ENCODE measurements around the gene LRRC45.

The LRRC45 gene

DNA sequence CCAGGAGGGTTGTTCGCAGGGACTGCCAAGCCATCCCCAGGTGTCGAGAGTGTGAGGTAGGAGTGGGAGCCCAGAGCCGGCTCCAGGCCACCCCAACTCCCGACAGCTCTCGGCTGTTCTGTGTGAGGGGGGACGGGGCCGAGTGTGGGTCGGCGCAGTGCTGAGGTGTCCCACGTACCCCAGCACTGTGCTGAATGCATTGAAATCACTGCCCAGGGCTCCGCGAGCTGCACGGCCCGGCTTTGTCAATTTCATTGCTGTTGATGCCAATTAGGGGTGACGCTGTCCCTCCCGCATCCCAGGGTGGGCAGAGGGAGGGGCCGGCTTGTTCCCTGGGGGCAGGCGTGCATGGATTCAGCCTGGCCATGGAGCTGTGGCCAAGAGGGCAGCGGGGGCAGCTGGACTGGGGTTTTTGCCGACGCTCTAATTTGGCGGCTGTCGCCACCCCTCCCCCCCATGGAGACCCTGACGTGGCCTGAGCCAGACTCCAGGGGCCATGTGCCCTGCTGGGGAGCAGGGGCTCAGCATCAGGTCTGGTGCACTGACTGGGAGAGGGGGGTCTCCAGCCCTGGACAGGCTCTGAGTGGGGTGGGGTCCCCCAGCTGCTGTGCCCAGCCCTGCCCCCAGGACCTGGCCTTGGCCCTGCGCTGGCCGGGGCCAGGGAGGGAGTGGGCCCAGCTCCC lies 14.7 kb upstream of the LRRC45 start:
- DNase-seq: no peak

DNA sequence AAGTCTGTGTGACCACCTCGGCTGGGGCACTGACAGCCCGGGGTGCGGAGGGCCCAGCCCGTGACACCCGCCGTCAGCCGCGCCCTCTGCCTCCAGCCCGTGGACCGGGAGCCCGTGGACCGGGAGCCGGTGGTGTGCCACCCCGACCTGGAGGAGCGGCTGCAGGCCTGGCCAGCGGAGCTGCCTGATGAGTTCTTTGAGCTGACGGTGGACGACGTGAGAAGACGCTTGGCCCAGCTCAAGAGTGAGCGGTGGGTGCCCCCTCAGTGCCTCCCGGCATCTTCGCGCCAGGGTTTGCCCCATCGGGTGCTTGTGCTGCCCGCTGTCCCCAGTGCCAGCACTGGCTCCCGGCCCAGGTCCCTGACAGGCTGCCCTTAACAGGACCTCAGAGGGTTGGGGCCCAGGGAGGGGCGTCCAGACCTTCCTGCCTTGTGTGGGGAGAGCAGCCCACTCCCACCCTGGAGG lies 14.1 kb upstream of the LRRC45 start:
- DNase-seq: no peak

DNA sequence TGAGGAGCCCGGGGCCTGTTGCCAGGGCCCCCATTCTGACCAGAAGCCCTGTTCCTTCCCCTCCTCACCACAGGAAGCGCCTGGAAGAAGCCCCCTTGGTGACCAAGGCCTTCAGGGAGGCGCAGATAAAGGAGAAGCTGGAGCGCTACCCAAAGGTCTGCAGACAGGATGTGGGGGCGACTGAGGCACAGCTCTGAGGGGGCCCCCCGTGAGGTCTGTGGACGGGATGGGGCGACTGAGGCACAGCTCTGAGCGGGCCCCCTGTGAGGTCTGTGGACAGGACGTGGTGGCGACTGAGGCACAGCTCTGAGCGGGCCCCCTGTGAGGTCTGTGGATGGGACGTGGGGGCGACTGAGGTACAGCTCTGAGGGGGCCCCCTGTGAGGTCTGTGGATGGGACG lies 13.7 kb upstream of the LRRC45 start:
- no peak for DNase-seq

DNA sequence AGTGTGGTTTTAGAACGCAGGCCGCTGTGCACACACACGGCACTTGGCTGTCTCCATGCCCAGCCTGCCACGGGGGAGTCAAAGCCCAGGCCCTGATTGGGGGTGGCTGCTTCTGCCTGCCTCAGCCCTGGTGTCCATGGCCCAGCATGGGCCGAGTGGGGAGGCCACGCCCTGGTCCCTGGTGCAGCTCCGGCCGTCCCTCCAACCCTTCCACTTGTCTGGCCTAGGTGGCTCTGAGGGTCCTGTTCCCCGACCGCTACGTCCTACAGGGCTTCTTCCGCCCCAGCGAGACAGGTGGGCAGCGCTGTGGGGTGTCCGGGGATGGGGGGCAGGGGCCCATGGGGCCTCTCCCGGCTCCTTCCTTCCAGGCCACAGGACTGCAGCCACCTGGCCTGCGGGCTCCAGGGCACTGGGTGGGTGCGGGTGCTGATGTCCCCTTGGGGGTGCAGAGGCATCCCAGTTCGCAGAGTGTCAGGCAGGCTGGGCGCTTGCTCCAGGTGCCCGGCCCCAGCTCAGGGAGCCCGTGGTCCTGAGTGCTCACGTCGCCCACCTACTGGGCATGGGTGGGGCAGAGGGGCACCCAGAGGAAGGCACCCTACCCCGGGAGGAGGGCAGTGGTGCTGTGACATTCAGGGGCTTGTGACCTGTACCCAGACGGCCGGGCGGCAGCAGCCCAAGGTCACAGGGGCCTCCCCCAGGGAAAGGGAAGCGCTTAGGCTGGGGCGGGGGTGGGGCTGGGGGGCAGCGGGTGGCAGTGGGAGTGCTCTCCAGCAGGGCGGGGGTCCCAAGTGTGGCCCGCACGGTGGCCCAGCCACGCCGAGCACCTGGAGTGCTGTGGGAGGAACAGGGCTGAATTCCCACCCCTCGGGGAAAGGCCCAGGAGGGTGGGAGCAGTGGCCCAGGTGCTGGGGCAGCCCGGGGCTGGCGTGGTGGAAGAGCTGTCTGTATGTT lies 12.3 kb upstream of the LRRC45 start:
- no peak for DNase-seq

DNA sequence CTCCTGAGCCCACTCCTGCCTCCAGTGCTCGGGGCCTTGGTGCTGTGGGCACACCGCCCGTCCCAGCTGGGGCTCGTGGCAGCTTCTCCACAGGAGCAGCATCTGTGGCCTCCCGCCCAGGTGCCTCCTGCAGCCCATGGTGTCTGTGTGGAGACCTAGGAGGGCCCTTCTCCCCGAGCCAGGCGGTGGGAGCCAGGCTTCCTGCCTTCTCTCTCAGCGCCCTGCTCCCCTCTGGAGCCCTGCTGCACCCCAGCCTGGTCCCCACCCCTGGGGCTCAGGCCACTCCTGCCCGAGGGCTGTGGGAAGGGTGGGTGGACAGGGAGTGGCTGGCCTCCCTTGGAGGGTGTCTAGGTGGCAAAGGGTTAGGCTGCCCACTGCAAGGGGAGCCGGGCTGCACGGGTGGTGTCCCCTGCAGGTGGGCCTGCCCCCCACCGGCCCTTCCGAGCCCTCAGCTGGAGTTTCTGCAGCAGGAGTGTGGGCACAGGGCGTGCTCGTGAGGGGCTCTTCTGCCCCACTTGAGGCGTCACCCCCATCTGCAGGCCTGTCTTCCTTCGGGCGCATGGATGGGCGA lies 11.4 kb upstream of the LRRC45 start:
- no peak for DNase-seq

DNA sequence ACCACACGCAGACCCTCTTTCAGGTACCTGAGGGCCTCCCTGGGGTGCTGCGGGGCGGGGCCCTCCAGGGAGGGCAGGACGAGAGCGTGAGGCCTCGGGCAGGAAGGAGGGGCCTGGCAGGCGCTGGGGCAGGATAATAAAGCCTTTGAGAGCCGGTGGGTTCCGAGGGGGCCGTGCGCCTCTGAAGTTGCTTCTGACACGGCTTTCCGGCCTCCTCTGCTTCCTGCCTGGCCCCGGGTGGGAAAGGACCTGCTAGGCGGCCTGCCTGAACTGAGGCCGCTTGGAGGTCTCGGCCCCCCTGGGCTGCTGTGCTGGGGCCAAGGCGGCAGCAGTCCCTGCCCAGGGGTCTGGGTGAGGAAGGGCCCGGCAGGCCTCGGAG lies 10.9 kb upstream of the LRRC45 start:
- DNase-seq: no peak

DNA sequence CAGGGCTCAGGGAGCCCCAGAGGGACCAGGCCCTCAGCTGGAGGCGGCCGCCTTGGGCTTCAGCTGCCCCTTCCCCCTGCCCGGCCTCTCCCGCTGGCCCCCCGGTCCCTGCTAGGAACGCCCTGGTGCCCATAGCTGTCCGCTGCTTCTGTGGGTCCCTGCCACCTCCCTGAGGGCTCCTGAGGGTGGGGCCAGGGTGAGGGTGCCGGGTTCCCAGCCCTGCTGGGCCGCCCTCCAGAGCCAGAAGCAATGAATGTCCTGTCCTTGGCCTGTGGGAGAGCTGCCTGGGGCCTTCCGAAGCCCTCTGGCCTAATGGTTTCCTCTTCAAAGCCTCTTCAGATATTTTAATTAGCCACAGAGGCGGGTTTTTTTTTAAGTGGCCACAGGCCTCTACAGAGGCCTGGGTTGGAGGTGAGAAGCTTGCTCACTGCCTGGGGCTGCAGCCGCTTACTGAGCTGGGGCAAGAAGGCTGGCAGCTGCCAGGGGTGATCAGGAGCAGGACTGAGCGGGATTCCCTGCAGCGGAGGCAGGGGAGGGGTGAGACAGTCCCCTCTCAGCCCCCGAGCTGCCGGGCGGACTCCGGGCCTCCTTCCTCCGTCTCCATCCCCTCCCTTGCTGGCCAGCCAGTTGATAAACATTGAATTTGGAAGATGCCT lies 10.3 kb upstream of the LRRC45 start:
- DNase-seq: peak; percentile 96

DNA sequence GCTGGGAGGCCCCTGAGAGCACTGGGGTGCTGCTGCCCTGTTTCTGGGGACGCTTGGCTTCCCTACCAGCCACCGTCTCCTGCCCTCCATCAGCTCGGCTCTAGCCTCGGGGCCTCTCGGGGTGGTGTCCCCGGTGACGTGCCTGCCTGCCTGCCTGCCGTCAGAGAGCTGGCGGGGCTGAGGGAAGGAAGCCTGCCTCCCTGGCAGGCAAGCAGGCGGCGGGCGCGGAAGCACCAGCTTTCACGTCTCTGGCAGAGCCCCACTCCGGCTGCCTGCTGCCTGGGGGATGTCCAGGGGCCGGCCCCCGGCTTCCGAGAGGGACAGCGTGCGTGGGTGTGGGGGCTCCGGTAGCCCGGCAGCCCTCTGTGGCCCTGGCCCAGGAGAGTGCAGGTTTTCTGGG lies 9.8 kb upstream of the LRRC45 start:
- DNase-seq: no peak

DNA sequence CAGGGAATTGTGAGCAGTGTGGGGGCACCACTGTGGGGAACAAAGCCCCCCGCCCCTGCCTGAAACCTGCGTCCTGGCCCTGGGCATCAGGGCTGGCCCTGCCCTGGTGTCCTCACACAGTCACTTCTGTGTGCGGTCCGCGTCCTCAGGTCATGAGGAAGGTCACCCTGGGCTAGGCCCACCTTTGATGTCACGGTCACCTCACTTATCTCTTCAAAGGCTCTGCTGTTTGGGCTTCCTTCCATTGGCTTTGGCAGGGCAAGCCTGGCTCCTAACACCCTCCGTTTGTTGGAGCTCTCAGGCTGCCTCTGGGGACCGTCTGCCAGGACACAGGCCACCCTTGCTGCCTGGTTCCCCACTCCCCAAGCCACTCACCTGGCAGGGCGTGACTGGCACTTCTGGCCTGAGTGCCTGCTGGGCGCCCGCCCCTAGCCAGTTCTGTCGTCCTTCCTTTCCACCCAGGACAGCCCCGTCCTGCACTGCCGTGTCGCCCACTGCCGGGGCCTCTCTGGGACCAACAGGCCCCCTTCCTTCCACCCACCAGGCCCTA lies 9.3 kb upstream of the LRRC45 start:
- DNase-seq: no peak

DNA sequence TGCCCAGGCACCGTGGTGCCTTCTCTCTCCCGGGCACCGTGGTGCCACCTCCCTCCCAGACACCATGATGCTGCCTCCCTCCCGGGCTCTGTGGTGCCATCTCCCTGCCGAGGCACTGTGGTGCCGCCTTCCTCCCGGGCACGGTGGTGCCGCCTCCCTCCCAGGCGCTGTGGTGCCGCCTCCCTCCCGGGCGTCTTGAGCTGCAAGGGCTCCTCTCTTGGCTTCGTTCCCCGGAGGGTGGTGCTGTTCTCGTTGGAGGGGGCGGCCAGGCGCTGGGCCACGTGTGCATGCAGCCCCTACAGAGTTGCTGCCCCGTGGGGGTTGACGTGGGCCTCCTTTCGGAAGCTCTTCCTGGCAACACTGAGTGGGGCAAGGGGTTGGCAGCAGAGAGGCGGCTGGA lies 8.7 kb upstream of the LRRC45 start:
- DNase-seq: no peak

DNA sequence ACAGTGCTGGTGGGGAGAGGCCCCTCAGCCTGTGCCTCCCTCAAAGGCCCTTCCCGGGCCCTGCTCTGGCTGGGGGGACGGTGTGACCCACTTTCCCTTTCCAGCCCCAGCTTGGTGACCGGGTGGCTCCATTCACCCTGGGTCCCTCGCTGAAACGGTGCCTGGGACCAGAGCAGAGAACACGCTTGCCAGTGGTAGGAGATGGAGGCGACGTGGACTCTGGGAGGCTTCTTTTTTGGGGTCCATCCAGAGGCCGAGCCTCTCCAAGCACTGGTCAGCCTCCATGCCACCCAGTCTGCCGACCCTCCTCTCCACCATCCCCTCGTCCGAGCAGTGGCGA lies 8.2 kb upstream of the LRRC45 start:
- DNase-seq: no peak

DNA sequence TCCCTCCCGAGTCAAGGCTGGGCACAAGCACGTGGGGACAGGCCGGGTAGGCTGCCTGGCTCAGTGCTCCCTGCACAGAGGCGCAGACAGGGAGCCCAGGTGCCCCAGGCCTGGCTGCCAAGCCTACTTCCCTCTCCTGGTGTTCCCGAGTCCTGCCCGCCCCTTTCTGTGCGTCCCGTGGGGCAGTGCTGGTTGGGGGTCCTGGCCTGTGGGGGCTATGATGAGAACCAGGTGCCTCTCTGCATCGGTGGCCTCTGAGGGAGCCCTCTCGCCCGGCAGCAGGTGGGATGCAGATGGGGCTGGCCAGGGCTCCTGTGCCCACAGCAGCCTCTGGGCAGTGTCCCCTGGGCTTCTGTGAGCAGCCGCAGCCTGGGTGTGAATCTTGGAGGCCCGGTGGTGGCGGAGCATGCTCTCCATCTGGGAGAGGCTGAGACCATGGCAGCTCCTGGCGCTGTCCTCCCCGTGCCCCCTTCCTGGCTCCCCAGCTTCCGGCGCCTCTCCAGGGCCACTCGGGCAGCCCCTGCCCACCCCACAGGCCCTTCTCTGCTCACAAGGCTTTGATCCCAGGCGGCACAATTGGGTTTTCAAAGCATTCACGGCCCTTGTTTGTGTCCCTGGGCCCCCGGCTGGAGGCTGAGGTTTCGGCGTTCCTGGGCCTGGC lies 7.7 kb upstream of the LRRC45 start:
- DNase-seq: no peak

DNA sequence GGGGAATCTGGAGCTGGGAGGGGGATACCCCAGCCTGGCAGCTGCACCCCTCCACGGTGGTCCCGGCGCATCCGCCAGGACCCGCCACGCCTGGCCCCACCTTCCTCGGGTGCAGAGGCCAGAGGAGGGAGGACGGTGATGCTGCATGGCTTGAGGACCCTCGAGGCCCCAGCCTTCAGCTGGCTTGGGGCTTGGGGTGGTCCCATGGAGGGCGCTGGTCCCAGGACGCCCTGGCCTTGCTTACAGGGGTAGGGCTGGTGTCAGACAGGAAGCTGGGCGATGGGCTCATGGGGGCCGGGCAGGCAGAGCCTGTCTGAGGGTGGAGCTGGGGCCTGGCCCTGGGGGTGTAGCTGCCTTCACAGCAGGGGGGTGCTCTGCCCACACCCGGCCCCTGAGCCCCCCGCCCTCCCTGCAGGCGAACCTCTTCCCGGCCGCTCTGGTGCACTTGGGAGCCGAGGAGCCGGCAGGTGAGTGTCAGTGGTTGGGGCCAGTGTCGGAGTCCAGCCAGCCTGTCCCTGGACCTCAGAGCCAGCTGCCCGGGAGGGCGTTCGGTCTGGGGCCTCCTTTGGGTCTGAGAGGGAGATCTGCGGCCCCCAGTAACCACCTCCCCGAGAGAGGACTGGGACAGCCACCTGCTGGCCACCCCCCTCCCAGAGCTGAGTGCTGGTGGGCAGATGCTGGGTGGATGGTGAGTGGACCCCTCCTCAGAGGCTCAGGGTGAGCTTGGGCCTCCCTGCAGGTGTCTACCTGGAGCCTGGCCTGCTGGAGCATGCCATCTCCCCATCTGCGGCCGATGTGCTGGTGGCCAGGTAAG lies 6.8 kb upstream of the LRRC45 start:
- DNase-seq: no peak

DNA sequence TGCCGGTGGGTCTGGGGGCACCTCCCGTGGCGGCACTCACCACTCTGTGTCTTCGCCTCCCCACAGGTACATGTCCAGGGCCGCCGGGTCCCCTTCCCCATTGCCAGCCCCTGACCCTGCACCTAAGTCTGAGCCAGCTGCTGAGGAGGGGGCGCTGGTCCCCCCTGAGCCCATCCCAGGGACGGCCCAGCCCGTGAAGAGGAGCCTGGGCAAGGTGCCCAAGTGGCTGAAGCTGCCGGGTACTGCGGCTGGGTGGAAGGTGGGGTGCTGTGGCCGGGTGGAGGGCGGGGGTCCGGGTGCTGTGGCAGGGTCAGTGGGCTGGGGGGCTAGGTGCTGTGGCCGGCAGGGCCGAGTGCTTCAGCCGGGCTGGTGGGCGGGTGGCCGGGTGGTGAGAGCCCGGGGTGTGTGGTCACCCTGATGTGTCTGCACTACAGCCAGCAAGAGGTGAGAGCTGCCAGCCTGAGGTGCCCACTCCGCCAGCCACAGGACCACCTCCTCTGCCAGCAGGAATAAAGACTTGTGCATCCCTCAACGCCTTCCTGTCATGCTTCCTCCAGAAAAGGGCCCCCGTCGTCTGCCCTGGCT lies 6.1 kb upstream of the LRRC45 start:
- DNase-seq: no peak

DNA sequence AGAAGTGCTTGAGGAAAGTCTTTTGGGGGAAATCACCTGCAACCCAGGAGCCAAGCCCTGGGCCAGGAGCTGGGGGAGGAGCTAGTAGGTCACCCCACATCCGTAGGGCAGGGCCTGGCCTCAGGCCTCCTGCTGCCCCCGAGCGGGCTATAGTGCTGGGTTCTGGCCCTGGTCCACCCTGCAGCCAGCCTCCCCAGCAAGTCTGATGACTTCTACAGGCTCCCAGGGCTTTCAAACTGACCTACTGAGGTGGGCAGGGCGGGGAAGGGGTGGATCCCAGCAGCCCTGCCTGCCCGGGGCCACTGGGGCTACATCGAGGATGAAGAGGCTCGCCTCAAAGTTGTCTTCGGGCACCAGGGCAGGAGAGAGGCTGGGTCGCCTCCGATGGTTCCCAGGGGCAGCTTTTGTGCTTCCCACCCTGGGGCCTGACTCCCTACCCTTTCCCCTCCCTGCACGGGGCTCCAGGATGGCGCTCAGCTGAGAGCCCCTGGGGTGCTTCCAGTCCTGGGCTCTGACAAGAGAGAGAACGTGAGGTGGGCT lies 5.4 kb upstream of the LRRC45 start:
- DNase-seq: no peak

DNA sequence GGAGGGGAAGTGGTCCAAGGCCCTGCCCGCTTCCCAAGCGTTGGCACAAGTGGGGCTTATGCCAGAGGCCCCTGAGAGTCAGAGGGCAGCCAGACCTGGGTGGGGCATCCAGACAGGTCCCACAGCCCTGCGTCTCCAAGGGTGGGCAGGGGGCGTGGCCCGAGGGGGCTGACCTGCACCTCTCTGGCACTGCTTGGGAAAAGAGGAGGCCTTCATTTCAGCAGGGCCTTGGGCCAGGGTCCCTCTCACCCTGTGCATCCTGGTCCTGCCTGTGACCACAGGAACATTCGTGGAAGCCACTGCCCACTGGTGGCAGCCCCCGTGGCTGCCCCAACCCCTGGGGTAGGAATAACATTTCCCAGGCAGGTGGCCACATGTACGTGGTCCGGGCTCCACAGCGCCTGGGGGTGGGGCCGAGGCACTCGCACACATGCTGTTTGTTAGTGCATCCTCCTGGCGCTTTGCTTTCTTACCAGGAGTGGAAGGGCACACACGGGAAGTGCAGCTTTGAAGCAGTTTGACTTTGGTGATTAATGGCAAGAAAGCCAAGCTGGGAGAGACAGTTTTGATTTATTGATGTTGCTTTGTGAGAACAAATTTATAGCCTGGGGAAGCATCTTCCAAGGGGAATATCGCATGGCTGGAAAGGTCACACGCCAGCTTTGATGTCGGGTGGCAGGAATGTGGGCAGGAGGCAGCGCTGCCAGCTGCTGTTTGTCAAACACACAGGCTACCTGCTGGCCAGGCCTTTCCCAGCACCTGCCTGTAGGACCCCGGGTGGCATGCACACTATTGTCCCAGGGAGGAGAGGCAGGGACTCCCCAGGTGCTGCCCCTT lies 4.7 kb upstream of the LRRC45 start:
- no peak for DNase-seq

DNA sequence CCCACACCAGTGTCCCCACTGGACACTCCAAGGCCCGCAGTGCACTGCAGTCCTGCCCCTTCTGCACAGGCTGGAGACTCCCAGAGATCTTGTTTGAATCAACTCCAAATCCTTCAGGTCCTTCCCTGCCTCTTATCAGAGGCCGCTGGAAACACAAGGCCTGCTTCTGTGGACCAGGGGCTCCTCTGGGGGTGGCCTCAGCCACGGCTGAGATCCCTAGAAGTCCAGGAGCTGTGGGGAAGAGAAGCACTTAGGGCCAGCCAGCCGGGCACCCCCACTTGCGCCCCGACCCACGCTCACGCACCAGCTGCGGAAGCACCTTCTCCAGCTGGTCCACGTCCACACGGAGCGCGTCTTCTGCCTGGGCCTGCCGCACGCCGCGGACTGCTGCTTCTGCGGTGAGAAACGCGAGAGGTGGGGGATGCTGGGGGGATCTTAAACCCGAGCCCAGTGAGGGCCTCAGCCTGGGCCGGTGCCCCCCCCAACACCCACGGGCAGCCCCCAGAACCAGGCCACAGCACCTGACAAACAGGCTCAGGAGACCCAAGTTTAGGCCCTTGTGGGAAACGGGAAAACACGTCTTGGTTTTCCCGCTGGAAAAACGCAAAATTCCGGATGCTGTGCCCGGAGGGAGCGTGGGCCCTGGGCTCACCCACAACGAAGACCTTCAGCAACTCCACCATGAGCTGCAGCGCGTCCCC lies 4.0 kb upstream of the LRRC45 start:
- no peak for DNase-seq

DNA sequence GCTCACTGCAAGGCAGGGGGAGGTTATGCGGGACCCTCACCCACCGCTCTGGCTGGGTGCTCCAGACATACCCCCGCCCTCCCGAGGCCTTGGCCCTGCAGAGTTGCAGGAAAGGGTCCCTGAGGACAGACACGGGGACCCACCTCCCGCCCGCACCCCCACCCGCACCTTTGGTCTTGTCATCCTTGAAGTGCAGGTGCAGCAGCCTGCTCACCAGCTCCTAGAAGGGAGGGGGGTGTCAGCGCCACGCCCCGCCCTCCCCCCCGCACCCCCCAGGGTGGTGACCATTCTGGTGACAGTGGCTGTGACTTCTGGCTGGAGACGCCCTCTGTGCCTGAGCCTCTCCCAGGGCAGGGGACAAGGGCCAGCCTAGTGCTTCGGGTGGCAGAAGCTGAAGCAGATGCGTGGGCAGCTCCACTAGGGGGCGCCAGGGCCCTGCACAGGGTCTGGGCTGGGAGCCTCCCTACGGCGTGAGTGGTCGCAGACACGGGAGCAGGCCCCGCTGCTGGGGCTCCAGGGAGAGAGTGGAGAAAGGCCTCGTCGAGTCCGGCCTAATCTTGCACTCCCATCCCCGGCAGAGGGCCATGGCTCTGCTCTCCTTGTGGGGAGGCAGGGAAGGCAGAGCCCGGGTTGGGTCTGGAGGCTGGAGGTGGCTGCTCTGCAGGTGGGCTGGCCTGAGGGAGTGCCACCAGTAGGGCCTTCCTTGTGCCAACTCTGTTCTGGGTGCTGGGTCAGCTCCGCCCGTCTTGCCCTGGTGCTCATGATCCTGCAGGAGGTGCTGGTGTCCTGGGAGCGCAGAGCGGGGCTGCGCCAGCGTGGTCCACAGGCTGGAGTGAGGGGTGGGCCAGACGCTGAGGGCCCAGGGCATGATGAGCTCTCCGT lies 3.2 kb upstream of the LRRC45 start:
- peak; percentile 92 for DNase-seq
